Suprapubic skin (tissue), 4 donors: ENCODE data around the gene FEM1B. TPM values are rescaled to one million over a fixed set of nuclear protein-coding genes. Genes with fewer than 3 reads are reported as not detected.

Source experiments
- DNase-seq, 2 donors: peaks; one replicate each; pipeline ENCODE4 v3.0.0-alpha.2; 2019; ENCODE audit warnings: low spot score in 2 of 2
- H3K27ac ChIP-seq: fragments of 200-600 bp; sonication (generic); one replicate; pipeline ENCODE4 v1.5.1; 2019
- H3K27me3 ChIP-seq: fragments of 200-600 bp; sonication (generic); one replicate; pipeline ENCODE4 v1.5.1; 2019
- H3K36me3 ChIP-seq: fragments of 200-600 bp; sonication (generic); one replicate; pipeline ENCODE4 v1.5.1; 2019
- H3K4me1 ChIP-seq: fragments of 200-600 bp; sonication (generic); one replicate; pipeline ENCODE4 v1.5.1; 2019
- H3K4me3 ChIP-seq: fragments of 200-600 bp; sonication (generic); one replicate; pipeline ENCODE4 v1.5.1; 2019; ENCODE audit warnings: mild to moderate bottlenecking
- H3K9me3 ChIP-seq: fragments of 200-600 bp; sonication (generic); one replicate; pipeline ENCODE4 v1.5.1; 2019
- EP300 ChIP-seq: sonication (generic); formaldehyde crosslinking; IDR thresholded peaks from one replicate; pipeline ENCODE4 v1.6.1; 2017; ENCODE audit warnings: antibody characterized with exemption
- POLR2A ChIP-seq, 2 donors: fragments of 450-650 bp; IDR thresholded peaks; one replicate each; pipeline ENCODE4 v1.6.1; 2017; ENCODE audit warnings: antibody characterized with exemption in 2 of 2, mild to moderate bottlenecking in 2 of 2, moderate library complexity in 2 of 2
- POLR2AphosphoS5 ChIP-seq, 3 donors: sonication (generic); formaldehyde crosslinking; IDR thresholded peaks; one replicate each; pipeline ENCODE4 v1.6.1; 2017; ENCODE audit warnings: antibody characterized with exemption in 3 of 3
- WGBS: methylation state at CpG from one replicate; pipeline ENCODE4 v1.1.5; 2018; 5-methylcytosine and 5-hydroxymethylcytosine counted together
- total RNA-seq, 4 donors: library from RNA; depleted of rRNA; stranded (reverse); fragments of >200 nt; gene quantifications; one replicate each; pipeline ENCODE4 v1.1.0, GENCODE V29; 2016
- TF ChIP-seq, protein P1 (sequence below), 2 donors: fragments of 200-600 bp in 1 of 2; fragments of 450-650 bp in 1 of 2; sonication (generic) in 1 of 2; IDR thresholded peaks; one replicate each; pipeline ENCODE4 v1.5.1; 2016 to 2019; ENCODE audit warnings: antibody characterized with exemption in 2 of 2, mild to moderate bottlenecking in 1 of 2, moderate library complexity in 1 of 2

Gene FEM1B
- total RNA-seq, 4 donors from 2014 or later, result 56.3 to 89.6 (median 63.8) TPM

- H3K4me1 ChIP-seq, result peaks cover 42% of the 10 kb centered on the region
- TF ChIP-seq, protein P1, sequence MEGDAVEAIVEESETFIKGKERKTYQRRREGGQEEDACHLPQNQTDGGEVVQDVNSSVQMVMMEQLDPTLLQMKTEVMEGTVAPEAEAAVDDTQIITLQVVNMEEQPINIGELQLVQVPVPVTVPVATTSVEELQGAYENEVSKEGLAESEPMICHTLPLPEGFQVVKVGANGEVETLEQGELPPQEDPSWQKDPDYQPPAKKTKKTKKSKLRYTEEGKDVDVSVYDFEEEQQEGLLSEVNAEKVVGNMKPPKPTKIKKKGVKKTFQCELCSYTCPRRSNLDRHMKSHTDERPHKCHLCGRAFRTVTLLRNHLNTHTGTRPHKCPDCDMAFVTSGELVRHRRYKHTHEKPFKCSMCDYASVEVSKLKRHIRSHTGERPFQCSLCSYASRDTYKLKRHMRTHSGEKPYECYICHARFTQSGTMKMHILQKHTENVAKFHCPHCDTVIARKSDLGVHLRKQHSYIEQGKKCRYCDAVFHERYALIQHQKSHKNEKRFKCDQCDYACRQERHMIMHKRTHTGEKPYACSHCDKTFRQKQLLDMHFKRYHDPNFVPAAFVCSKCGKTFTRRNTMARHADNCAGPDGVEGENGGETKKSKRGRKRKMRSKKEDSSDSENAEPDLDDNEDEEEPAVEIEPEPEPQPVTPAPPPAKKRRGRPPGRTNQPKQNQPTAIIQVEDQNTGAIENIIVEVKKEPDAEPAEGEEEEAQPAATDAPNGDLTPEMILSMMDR (IDR thresholded peaks at IDR 0.05), result no peak
- TF ChIP-seq POLR2AphosphoS5 (IDR thresholded peaks at IDR 0.05) (no peak), EP300 (no peak)
- H3K27ac ChIP-seq, result no peak overlapping the region
- no peaks in the 10 kb centered on the region for H3K9me3 ChIP-seq
- no peaks in the 10 kb centered on the region for H3K27me3 ChIP-seq
- H3K36me3 ChIP-seq, result no peaks in the 10 kb centered on the region
- WGBS, result 90% methylated on average over 4 of the region's 6 CpGs
- no peak overlapping the region for H3K4me3 ChIP-seq
- DNase-seq, result no peak
Observed at GRCh38 chr15:68302729-68303128, 25.2 kb downstream of the FEM1B start.

DNA sequence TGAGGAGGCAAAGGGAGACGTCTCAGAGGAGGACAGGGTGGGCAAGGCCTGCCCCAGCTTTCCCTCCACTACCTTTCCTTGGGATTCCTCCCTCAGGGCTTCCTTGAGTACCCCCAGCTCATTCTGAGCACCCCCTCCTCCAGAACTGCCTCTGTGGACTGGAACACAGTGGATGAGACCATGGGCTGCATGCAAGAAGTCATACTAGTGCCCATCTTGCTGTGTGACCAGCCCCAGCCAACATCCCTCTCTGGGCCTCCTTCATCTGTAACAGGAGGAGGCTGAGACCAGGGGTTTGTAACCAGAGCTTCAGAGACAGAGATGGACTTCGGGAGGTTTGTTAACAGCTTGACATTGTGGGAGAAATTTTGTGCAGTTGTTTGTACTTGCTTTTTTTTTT lies 25.6 kb downstream of the FEM1B start:
- WGBS, result 95% methylated on average over 2 of the region's 2 CpGs
- H3K27me3 ChIP-seq, result no peaks in the 10 kb centered on the region
- no peak for DNase-seq
- TF ChIP-seq, protein P1 (IDR thresholded peaks at IDR 0.05), result no peak
- no peak for TF ChIP-seq POLR2AphosphoS5 (IDR thresholded peaks at IDR 0.05)
- H3K27ac ChIP-seq, result no peak overlapping the region
- no peaks in the 10 kb centered on the region for H3K9me3 ChIP-seq
- H3K4me1 ChIP-seq, result peaks cover 42% of the 10 kb centered on the region
- H3K4me3 ChIP-seq, result no peak overlapping the region
- H3K36me3 ChIP-seq, result no peaks in the 10 kb centered on the region

DNA sequence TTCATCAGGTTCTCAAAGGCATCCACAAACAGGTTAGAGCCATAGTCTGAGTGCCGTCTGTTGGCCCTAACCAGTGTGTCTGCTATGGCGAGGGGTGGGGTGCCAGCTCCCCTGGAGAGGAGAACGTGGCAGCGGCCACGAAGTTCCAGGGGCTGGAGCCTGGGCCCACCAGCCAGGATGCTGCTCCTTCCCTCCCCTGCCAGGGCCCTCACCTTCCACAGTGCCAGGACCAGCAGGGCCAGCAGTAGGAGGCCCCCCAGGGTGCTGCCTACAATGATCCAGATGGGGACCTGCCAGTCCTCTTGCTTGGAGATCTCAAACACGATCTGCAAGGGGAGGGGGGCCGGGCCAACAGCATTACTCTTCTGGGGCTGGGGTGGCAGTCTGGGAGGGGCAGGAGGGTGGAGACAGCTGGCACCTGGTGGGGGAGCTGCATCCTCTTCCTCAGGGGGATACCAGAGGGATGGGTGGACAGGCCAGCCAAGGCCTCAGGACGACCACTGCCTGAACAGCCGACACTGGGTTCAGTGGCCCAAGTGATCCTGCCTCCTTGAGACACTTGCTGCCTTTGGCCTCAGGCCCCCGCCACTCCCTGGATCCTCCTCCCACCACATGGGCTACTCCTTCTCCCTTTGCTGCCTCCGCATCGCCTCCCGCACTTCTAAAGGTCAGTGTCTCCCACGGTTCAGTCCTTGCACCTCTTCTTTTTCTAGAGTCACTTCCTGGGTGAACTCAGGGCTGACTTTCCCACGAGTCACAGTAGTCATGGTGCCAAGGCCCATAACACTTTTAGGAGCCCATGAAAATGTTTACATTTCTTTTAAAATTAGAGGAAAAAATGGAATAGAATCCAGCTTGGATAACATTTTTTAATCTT lies 26.3 kb downstream of the FEM1B start:
- WGBS, result 84% methylated on average over 13 of the region's 15 CpGs
- H3K4me3 ChIP-seq, result no peak overlapping the region
- H3K27ac ChIP-seq, result no peak overlapping the region
- DNase-seq, result no peak
- H3K9me3 ChIP-seq, result no peaks in the 10 kb centered on the region
- no peak for TF ChIP-seq EP300
- TF ChIP-seq POLR2AphosphoS5 (IDR thresholded peaks at IDR 0.05), result no peak
- no peak for TF ChIP-seq POLR2A (IDR thresholded peaks at IDR 0.05)
- TF ChIP-seq, protein P1 (IDR thresholded peaks at IDR 0.05), result no peak
- H3K36me3 ChIP-seq, result no peaks in the 10 kb centered on the region
- H3K27me3 ChIP-seq, result no peaks in the 10 kb centered on the region
- H3K4me1 ChIP-seq, result peaks cover 35% of the 10 kb centered on the region

GRCh38 chr15:68304589-68305337 lies 27.2 kb downstream of the FEM1B start:
- H3K36me3 ChIP-seq, result no peaks in the 10 kb centered on the region
- H3K4me3 ChIP-seq, result no peak overlapping the region
- no peak for DNase-seq
- no peak overlapping the region for H3K27ac ChIP-seq
- peaks cover 26% of the 10 kb centered on the region for H3K4me1 ChIP-seq
- H3K9me3 ChIP-seq, result no peaks in the 10 kb centered on the region
- no peaks in the 10 kb centered on the region for H3K27me3 ChIP-seq
- WGBS, result 82% methylated on average over 15 of the region's 15 CpGs
- no peak for TF ChIP-seq EP300
- TF ChIP-seq, protein P1 (IDR thresholded peaks at IDR 0.05), result no peak
- TF ChIP-seq POLR2AphosphoS5 (IDR thresholded peaks at IDR 0.05), result no peak
- TF ChIP-seq POLR2A (IDR thresholded peaks at IDR 0.05), result no peak

DNA sequence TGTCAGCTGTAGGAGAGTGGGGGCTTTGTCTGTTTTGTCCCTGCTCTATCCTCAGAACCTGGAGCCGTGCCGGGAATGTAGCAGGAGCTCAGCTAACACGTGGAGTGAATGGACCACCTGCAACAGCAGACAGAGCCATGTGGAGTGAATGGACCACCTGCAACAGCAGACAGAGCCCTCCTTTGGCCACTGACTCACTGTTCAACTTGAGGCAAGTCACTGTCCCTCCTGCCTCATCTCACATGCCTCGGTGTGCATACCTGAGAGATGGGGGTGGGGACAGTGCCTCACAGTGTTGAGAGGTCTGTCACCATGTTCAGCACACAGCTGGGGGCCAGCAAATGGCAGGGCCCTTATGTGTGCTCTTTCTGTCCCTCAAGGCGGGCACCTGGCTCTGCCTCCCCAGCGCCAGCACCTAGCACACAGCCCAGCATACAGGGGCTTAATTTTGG lies 27.9 kb downstream of the FEM1B start:
- Histone ChIP-seq H3K27ac (no peak overlapping the region), H3K4me3 (no peak overlapping the region), H3K27me3 (no peaks in the 10 kb centered on the region), H3K4me1 (peaks cover 23% of the 10 kb centered on the region), H3K9me3 (no peaks in the 10 kb centered on the region), H3K36me3 (no peaks in the 10 kb centered on the region)
- 65% methylated on average over 3 of the region's 6 CpGs for WGBS
- TF ChIP-seq EP300 (no peak), POLR2AphosphoS5 (IDR thresholded peaks at IDR 0.05) (no peak), POLR2A (IDR thresholded peaks at IDR 0.05) (no peak)
- TF ChIP-seq, protein P1 (IDR thresholded peaks at IDR 0.05), result no peak
- peak in 1 of 2 donors; percentile 44 for DNase-seq
